IPS-20b (cell line): Measurements from ENCODE around the gene CAMK1D.

Source experiments
- H3K27ac ChIP-seq: one replicate; pipeline ENCODE4 v1.5.1; 2013; ENCODE audit warnings: low read length
- H3K27me3 ChIP-seq: 2 replicates; pipeline ENCODE4 v1.6.1; 2013; ENCODE audit warnings: mild to moderate bottlenecking, low read length, inconsistent platforms; ENCODE audit not compliant: insufficient read depth
- H3K36me3 ChIP-seq: 2 replicates; pipeline ENCODE4 v1.6.1; 2013; ENCODE audit warnings: low read depth, mild to moderate bottlenecking, inconsistent platforms, low read length, moderate library complexity; ENCODE audit not compliant: insufficient read depth
- H3K4me1 ChIP-seq: 2 replicates; pipeline ENCODE4 v1.6.1; 2013; ENCODE audit warnings: mild to moderate bottlenecking, control low read depth, inconsistent platforms, low read length, moderate library complexity; ENCODE audit not compliant: insufficient read depth
- H3K4me3 ChIP-seq: 2 replicates; pipeline ENCODE4 v1.5.1; 2013; ENCODE audit warnings: mild to moderate bottlenecking, low read length, inconsistent platforms
- H3K9ac ChIP-seq: 2 replicates; pipeline ENCODE4 v1.6.1; 2013; ENCODE audit warnings: low read depth, mild to moderate bottlenecking, inconsistent platforms, low read length, moderate library complexity
- H3K9me3 ChIP-seq: 2 replicates; pipeline ENCODE4 v1.6.1; 2013; ENCODE audit warnings: mild to moderate bottlenecking, low read depth, low read length, inconsistent platforms; ENCODE audit not compliant: insufficient read depth

The CAMK1D gene

GRCh38 chr10:12500381-12501303 is 151.3 kb downstream of the CAMK1D start:
- H3K27me3 ChIP-seq, result no peaks in the 10 kb centered on the region
- no peaks in the 10 kb centered on the region for H3K9me3 ChIP-seq
- H3K36me3 ChIP-seq, result no peaks in the 10 kb centered on the region
- no peak overlapping the region for H3K4me3 ChIP-seq
- no peak overlapping the region; the same call in 1 of the 2 replicates for H3K9ac ChIP-seq
- no peak overlapping the region for H3K27ac ChIP-seq
- peaks cover 9% of the 10 kb centered on the region for H3K4me1 ChIP-seq

- no peaks in the 10 kb centered on the region for H3K9me3 ChIP-seq
- H3K9ac ChIP-seq, result no peak overlapping the region
- H3K4me1 ChIP-seq, result peaks cover 9% of the 10 kb centered on the region
- H3K36me3 ChIP-seq, result no peaks in the 10 kb centered on the region
- no peaks in the 10 kb centered on the region for H3K27me3 ChIP-seq
- H3K27ac ChIP-seq, result no peak overlapping the region
- H3K4me3 ChIP-seq, result no peak overlapping the region
These were observed 152.0 kb downstream of the CAMK1D start for GRCh38 chr10:12501324-12501723.

- Histone ChIP-seq H3K9me3 (no peaks in the 10 kb centered on the region), H3K9ac (no peak overlapping the region), H3K36me3 (no peaks in the 10 kb centered on the region), H3K27me3 (no peaks in the 10 kb centered on the region), H3K4me1 (peaks cover 9% of the 10 kb centered on the region), H3K4me3 (no peak overlapping the region), H3K27ac (no peak overlapping the region)
These were observed 152.6 kb downstream of the CAMK1D start for GRCh38 chr10:12501841-12502525.

- Histone ChIP-seq H3K9ac (no peak overlapping the region), H3K9me3 (no peaks in the 10 kb centered on the region), H3K27me3 (no peaks in the 10 kb centered on the region), H3K4me3 (no peak overlapping the region), H3K36me3 (no peaks in the 10 kb centered on the region), H3K27ac (no peak overlapping the region), H3K4me1 (peaks cover 9% of the 10 kb centered on the region)
These were observed 153.4 kb downstream of the CAMK1D start for GRCh38 chr10:12502526-12503274.

- H3K9ac ChIP-seq, result no peak overlapping the region
- no peak overlapping the region for H3K4me3 ChIP-seq
- peaks cover 9% of the 10 kb centered on the region for H3K4me1 ChIP-seq
- no peaks in the 10 kb centered on the region for H3K27me3 ChIP-seq
- no peaks in the 10 kb centered on the region for H3K36me3 ChIP-seq
- no peaks in the 10 kb centered on the region for H3K9me3 ChIP-seq
- no peak overlapping the region for H3K27ac ChIP-seq
These were observed 154.0 kb downstream of the CAMK1D start for GRCh38 chr10:12503311-12503710.

- no peak overlapping the region for H3K4me3 ChIP-seq
- H3K4me1 ChIP-seq, result peaks cover 7% of the 10 kb centered on the region
- no peak overlapping the region for H3K27ac ChIP-seq
These were observed 154.8 kb downstream of the CAMK1D start for GRCh38 chr10:12504176-12504575.

GRCh38 chr10:12504628-12505027 is 155.3 kb downstream of the CAMK1D start:
- no peaks in the 10 kb centered on the region for H3K9me3 ChIP-seq
- H3K36me3 ChIP-seq, result no peaks in the 10 kb centered on the region
- H3K9ac ChIP-seq, result no peak overlapping the region
- peaks cover 3% of the 10 kb centered on the region; the same call in 1 of the 2 replicates for H3K4me1 ChIP-seq
- no peaks in the 10 kb centered on the region for H3K27me3 ChIP-seq
- H3K27ac ChIP-seq, result no peak overlapping the region
- no peak overlapping the region for H3K4me3 ChIP-seq

More at GRCh38 chr10:12504176-12504575, 154.8 kb downstream of the CAMK1D start:
- H3K9ac ChIP-seq, result no peak overlapping the region
- H3K36me3 ChIP-seq, result no peaks in the 10 kb centered on the region
- no peaks in the 10 kb centered on the region for H3K9me3 ChIP-seq
- H3K27me3 ChIP-seq, result no peaks in the 10 kb centered on the region

GRCh38 chr10:12505683-12506082 is 156.3 kb downstream of the CAMK1D start:
- Histone ChIP-seq H3K27me3 (no peaks in the 10 kb centered on the region), H3K27ac (no peak overlapping the region), H3K9ac (no peak overlapping the region), H3K36me3 (no peaks in the 10 kb centered on the region), H3K4me1 (peaks cover under 1% of the 10 kb centered on the region; the same call in 1 of the 2 replicates), H3K4me3 (no peak overlapping the region), H3K9me3 (no peaks in the 10 kb centered on the region)

- no peaks in the 10 kb centered on the region for H3K4me1 ChIP-seq
These were observed 158.0 kb downstream of the CAMK1D start for GRCh38 chr10:12507165-12507850.

GRCh38 chr10:12508165-12508564 is 158.8 kb downstream of the CAMK1D start:
- Histone ChIP-seq H3K4me3 (no peak overlapping the region), H3K27me3 (no peaks in the 10 kb centered on the region), H3K4me1 (no peaks in the 10 kb centered on the region), H3K36me3 (no peaks in the 10 kb centered on the region), H3K9ac (no peak overlapping the region), H3K27ac (no peak overlapping the region), H3K9me3 (no peaks in the 10 kb centered on the region)

More at GRCh38 chr10:12507165-12507850, 158.0 kb downstream of the CAMK1D start:
- no peak overlapping the region for H3K9ac ChIP-seq
- H3K9me3 ChIP-seq, result no peaks in the 10 kb centered on the region
- no peaks in the 10 kb centered on the region for H3K36me3 ChIP-seq
- no peak overlapping the region for H3K4me3 ChIP-seq
- H3K27ac ChIP-seq, result no peak overlapping the region
- H3K27me3 ChIP-seq, result no peaks in the 10 kb centered on the region
